ENCODE measurements around the gene PSAPL1. TPM values are rescaled to one million over a fixed set of nuclear protein-coding genes. Genes with fewer than 3 reads are reported as not detected.
A peak's percentile ranks its signal among the peaks of the same experiment; 100 is the strongest.

Gene PSAPL1
- total RNA-seq, 1 donor, result not detected

- H3K4me3 ChIP-seq (ENCODE audit: low read depth, low read length), result no peak overlapping the region
- TF ChIP-seq CTCF (IDR thresholded peaks at IDR 0.05; ENCODE audit: insufficient read depth, low read length), result no peak
- no peak for DNase-seq (ENCODE audit: low read depth)
These were observed 39.9 kb downstream of the PSAPL1 start for GRCh38 chr4:7394681-7395451.

DNA sequence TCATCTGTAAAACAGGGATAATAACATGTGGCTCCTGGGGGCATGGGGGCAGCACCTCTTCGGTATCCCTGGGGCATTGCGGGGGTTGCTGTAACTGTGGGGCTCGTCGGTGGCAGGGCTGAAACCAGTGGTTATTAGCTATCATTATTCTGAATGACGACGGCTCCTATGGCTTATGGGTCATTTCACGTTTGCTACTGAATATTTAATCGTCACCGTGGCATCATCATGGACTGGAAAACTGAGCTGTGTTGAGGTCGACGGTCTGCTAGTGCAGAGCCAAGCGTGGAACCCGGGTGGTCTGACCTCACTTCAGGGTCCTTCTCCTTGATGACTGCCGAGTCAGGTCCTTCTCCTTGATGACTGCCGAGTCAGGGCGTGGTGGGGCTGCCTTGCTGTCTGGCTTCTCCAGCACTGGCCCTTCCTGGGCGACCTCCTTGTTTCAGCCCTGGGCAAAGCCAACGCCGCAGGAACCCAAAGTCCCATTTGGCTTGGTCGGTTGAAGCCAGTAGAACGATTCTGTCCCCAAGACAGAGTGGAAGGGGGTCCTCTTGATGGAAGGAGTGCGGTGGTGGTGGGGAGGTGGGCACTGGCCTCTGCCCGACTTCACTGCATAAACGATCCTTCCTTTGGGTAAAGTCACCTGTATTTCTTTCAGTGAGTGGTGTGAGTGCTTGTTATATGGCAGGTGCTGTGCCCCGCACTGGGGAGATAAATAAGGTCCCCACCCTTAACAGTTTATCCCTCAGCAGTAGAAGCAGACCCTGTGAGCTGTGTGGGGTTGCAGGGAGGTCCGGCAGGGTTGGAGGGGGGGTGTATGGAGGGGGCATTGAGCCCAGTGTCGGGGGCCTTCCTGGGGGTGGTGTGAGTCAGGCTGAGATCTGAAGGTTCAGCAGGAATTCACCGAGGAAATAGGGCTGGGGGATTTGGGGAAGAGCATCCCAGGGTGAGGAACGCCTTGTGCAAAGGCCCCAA lies 40.8 kb downstream of the PSAPL1 start:
- DNase-seq (ENCODE audit: low read depth), result no peak
- no peak overlapping the region for H3K4me3 ChIP-seq (ENCODE audit: low read depth, low read length)
- no peak for TF ChIP-seq CTCF (IDR thresholded peaks at IDR 0.05; ENCODE audit: insufficient read depth, low read length)

GRCh38 chr4:7392438-7393421 lies 42.0 kb downstream of the PSAPL1 start:
- no peak for TF ChIP-seq CTCF (IDR thresholded peaks at IDR 0.05; ENCODE audit: insufficient read depth, low read length)
- no peak overlapping the region for H3K4me3 ChIP-seq (ENCODE audit: low read depth, low read length)
- peak; percentile 15 for DNase-seq (ENCODE audit: low read depth)

- DNase-seq (ENCODE audit: low read depth), result no peak
- no peak for TF ChIP-seq CTCF (IDR thresholded peaks at IDR 0.05; ENCODE audit: insufficient read depth, low read length)
- no peak overlapping the region for H3K4me3 ChIP-seq (ENCODE audit: low read depth, low read length)
These were observed 42.9 kb downstream of the PSAPL1 start for GRCh38 chr4:7391637-7392437.

- no peak for TF ChIP-seq CTCF (IDR thresholded peaks at IDR 0.05; ENCODE audit: insufficient read depth, low read length)
- no peak for DNase-seq (ENCODE audit: low read depth)
These were observed 43.7 kb downstream of the PSAPL1 start for GRCh38 chr4:7390906-7391636.

More at GRCh38 chr4:7390906-7391636, 43.7 kb downstream of the PSAPL1 start:
- no peak overlapping the region for H3K4me3 ChIP-seq (ENCODE audit: low read depth, low read length)
